Esophagus mucosa (tissue), 1 donor: ENCODE results near the gene RECQL5. TPM values are rescaled to one million over a fixed set of nuclear protein-coding genes. Genes with fewer than 3 reads are reported as not detected.
"Not testable (repeated sequence)": the region's sequence is repeated elsewhere in the genome, so short reads cannot be mapped to it uniquely, and the experiment has no call there.

Experiments
- ATAC-seq: fragments of 200-7000 bp; cut with Tn5 transposase; one replicate; pipeline ENCODE4 v1.9.1; 2020
- total RNA-seq: library from RNA; stranded (reverse); gene quantifications from one replicate; pipeline ENCODE4 v1.2.4, GENCODE V29; 2023
- donor health status: DM: yes; HTN: yes; CAD: no.

The RECQL5 gene
- total RNA-seq, 1 donor from 2014 or later = 36.6 TPM

GRCh38 chr17:75590849-75591721 is 75.9 kb downstream of the RECQL5 start:
- no peak for ATAC-seq

- ATAC-seq = no peak
These were observed 76.6 kb downstream of the RECQL5 start for GRCh38 chr17:75590314-75590761.

GRCh38 chr17:75589919-75590303 is 77.0 kb downstream of the RECQL5 start:
- peak; percentile 1 for ATAC-seq

- ATAC-seq = peak; percentile 89
These were observed 77.7 kb downstream of the RECQL5 start for GRCh38 chr17:75589012-75589918.

GRCh38 chr17:75588596-75589011 is 78.3 kb downstream of the RECQL5 start:
- ATAC-seq = peak; percentile 23

GRCh38 chr17:75587675-75588595 is 79.0 kb downstream of the RECQL5 start, which contains the start of gene MYO15B:
Gene MYO15B (plus strand): TSS chr17:75587800. CDS start chr17:75588058, 258 bp downstream.
- ATAC-seq = peak; percentile 27

- no peak for ATAC-seq
These were observed 82.1 kb downstream of the RECQL5 start for GRCh38 chr17:75584849-75585175.

- ATAC-seq = not testable (repeated sequence)
These were observed 83.8 kb downstream of the RECQL5 start for GRCh38 chr17:75583197-75583596.

- ATAC-seq = not testable (repeated sequence)
These were observed 85.7 kb downstream of the RECQL5 start for GRCh38 chr17:75581121-75581725.

Other genes with a start within 250 kb of the RECQL5 start
- 36.2 TPM for gene TMEM94, start 210.5 kb downstream of the RECQL5 start, total RNA-seq
- 13.9 TPM for gene CASKIN2, start 151.6 kb downstream of the RECQL5 start, total RNA-seq
- gene TSEN54, start 150.6 kb downstream of the RECQL5 start, total RNA-seq = 23.2 TPM
- gene LLGL2, start 141.5 kb downstream of the RECQL5 start, total RNA-seq = 82.1 TPM
- gene MYO15B, start 79.4 kb downstream of the RECQL5 start, total RNA-seq = 15.6 TPM
- 10.1 TPM for gene SMIM5, start 33.7 kb downstream of the RECQL5 start, total RNA-seq
- 46.3 TPM for gene SAP30BP, start 184 bp upstream of the RECQL5 start, total RNA-seq
- gene ITGB4, start 54.3 kb upstream of the RECQL5 start, total RNA-seq = 134 TPM
- 29.1 TPM for gene GALK1, start 98.0 kb upstream of the RECQL5 start, total RNA-seq
- gene UNK, start 117.7 kb upstream of the RECQL5 start, total RNA-seq = 17.3 TPM
- 26.0 TPM for gene UNC13D, start 177.2 kb upstream of the RECQL5 start, total RNA-seq
- 57.5 TPM for gene WBP2, start 188.2 kb upstream of the RECQL5 start, total RNA-seq
- 23.4 TPM for gene TRIM47, start 211.4 kb upstream of the RECQL5 start, total RNA-seq
- gene TRIM65, start 229.8 kb upstream of the RECQL5 start, total RNA-seq = 10.6 TPM
- 81.8 TPM for gene MRPL38, start 237.7 kb upstream of the RECQL5 start, total RNA-seq